Liver (tissue), 9 donors: ENCODE data around the gene PSMB7. TPM values are rescaled to one million over a fixed set of nuclear protein-coding genes. Genes with fewer than 3 reads are reported as not detected.

Experiments used
- DNase-seq: peaks from one replicate; pipeline ENCODE4 v3.0.0-alpha.2; 2017; ENCODE audit warnings: low spot score
- H3K27ac ChIP-seq, 2 donors: one replicate each; pipeline ENCODE4 v1.7.0; 2013; ENCODE audit warnings: inconsistent platforms in 2 of 2, low read length in 2 of 2, control low read depth in 1 of 2, low read depth in 1 of 2, mild to moderate bottlenecking in 1 of 2
- H3K27me3 ChIP-seq, 4 donors: one replicate each; pipeline versions ENCODE4 v1.6.1 to v1.7.0; 2013; ENCODE audit warnings: low read length in 3 of 4, inconsistent platforms in 1 of 4, mild to moderate bottlenecking in 1 of 4, moderate library complexity in 1 of 4; ENCODE audit not compliant: control insufficient read depth in 4 of 4, insufficient read depth in 4 of 4
- H3K36me3 ChIP-seq, 4 donors: one replicate each; pipeline versions ENCODE4 v1.6.1 to v1.7.0; 2013; ENCODE audit warnings: low read length in 3 of 4, mild to moderate bottlenecking in 3 of 4, low read depth in 1 of 4, moderate library complexity in 1 of 4; ENCODE audit not compliant: control insufficient read depth in 4 of 4, insufficient read depth in 3 of 4
- H3K4me1 ChIP-seq, 4 donors: one replicate each; pipeline versions ENCODE4 v1.6.1 to v1.7.0; 2013; ENCODE audit warnings: low read length in 3 of 4, mild to moderate bottlenecking in 3 of 4, moderate library complexity in 1 of 4; ENCODE audit not compliant: control insufficient read depth in 4 of 4, insufficient read depth in 4 of 4
- H3K4me3 ChIP-seq, 3 donors: one replicate each; pipeline versions ENCODE4 v1.6.1 to v1.7.0; 2013; ENCODE audit warnings: low read length in 3 of 3, control low read depth in 1 of 3, low read depth in 1 of 3, mild to moderate bottlenecking in 1 of 3
- H3K9ac ChIP-seq, 2 donors: one replicate each; pipeline ENCODE4 v1.7.0; 2013; ENCODE audit warnings: low read length in 2 of 2, mild to moderate bottlenecking in 2 of 2, moderate library complexity in 2 of 2, control low read depth in 1 of 2, low read depth in 1 of 2
- H3K9me3 ChIP-seq, 4 donors: one replicate each; pipeline versions ENCODE4 v1.6.1 to v1.7.0; 2013; ENCODE audit warnings: low read length in 3 of 4; ENCODE audit not compliant: control insufficient read depth in 4 of 4
- ATF3 ChIP-seq: IDR thresholded peaks from 2 replicates; pipeline ENCODE4 v1.6.1; 2016; ENCODE audit warnings: antibody characterized with exemption
- EGR1 ChIP-seq, 2 donors: IDR thresholded peaks; 2 replicates each; pipeline ENCODE4 v1.6.1; 2016 to 2018; ENCODE audit warnings: antibody characterized with exemption in 2 of 2, low read depth in 2 of 2
- FOXA1 ChIP-seq: IDR thresholded peaks from 2 replicates; pipeline ENCODE4 v1.6.1; 2016; ENCODE audit warnings: antibody characterized with exemption
- FOXA2 ChIP-seq: IDR thresholded peaks from 2 replicates; pipeline ENCODE4 v1.6.1; 2016; ENCODE audit warnings: antibody characterized with exemption
- GABPA ChIP-seq, 2 donors: IDR thresholded peaks in 1 of 2; conservative IDR thresholded peaks in 1 of 2; 2 replicates each; pipeline ENCODE4 v1.6.1; 2016; ENCODE audit warnings: antibody characterized with exemption in 2 of 2, mild to moderate bottlenecking in 1 of 2, moderate library complexity in 1 of 2
- HNF4A ChIP-seq, 2 donors: conservative IDR thresholded peaks; 2 replicates each; pipeline ENCODE4 v1.6.1; 2016; ENCODE audit warnings: antibody characterized with exemption in 2 of 2, mild to moderate bottlenecking in 2 of 2
- HNF4G ChIP-seq: IDR thresholded peaks from 2 replicates; pipeline ENCODE4 v1.6.1; 2016; ENCODE audit warnings: antibody characterized with exemption
- JUND ChIP-seq, 2 donors: IDR thresholded peaks; 2 replicates each; pipeline ENCODE4 v1.6.1; 2016; ENCODE audit warnings: antibody characterized with exemption in 2 of 2
- MAX ChIP-seq: IDR thresholded peaks from 2 replicates; pipeline ENCODE4 v1.6.1; 2016; ENCODE audit warnings: antibody characterized with exemption
- NR2F2 ChIP-seq: IDR thresholded peaks from 2 replicates; pipeline ENCODE4 v1.6.1; 2016; ENCODE audit warnings: antibody characterized with exemption
- RAD21 ChIP-seq, 2 donors: IDR thresholded peaks; 2 replicates each; pipeline ENCODE4 v1.6.1; 2016; ENCODE audit warnings: antibody characterized with exemption in 2 of 2, mild to moderate bottlenecking in 2 of 2
- RXRA ChIP-seq, 2 donors: IDR thresholded peaks; 2 replicates each; pipeline ENCODE4 v1.6.1; 2017 to 2018; ENCODE audit warnings: antibody characterized with exemption in 2 of 2, mild to moderate bottlenecking in 1 of 2
- SP1 ChIP-seq: IDR thresholded peaks from 2 replicates; pipeline ENCODE4 v1.6.1; 2018; ENCODE audit warnings: antibody characterized with exemption, mild to moderate bottlenecking
- TAF1 ChIP-seq: conservative IDR thresholded peaks from 2 replicates; pipeline ENCODE4 v1.6.1; 2016; ENCODE audit warnings: antibody characterized with exemption, mild to moderate bottlenecking
- YY1 ChIP-seq: IDR thresholded peaks from 2 replicates; pipeline ENCODE4 v1.6.1; 2016; ENCODE audit warnings: antibody characterized with exemption, mild to moderate bottlenecking
- ZBTB33 ChIP-seq: IDR thresholded peaks from 2 replicates; pipeline ENCODE4 v1.6.1; 2016; ENCODE audit warnings: antibody characterized with exemption
- WGBS: extraction: QIAGEN DNeasy Blood & Tissue Kit; methylation state at CpG from one replicate; pipeline ENCODE4 v1.1.7; 2013; 5-methylcytosine and 5-hydroxymethylcytosine counted together
- polyA plus RNA-seq, 2 donors: library from polyadenylated mRNA; stranded (reverse) in 1 of 2; unstranded in 1 of 2; fragments of 200-250 nt in 1 of 2; fragments of >200 nt in 1 of 2; fragmentation: Nextera tagmentation in 1 of 2; extraction: Ambion mirVana in 1 of 2; gene quantifications; one replicate each; pipeline versions ENCODE4 v1.2.1 to v1.2.3, GENCODE V29; 2013 to 2015
- total RNA-seq, 2 donors: library from RNA; depleted of rRNA; stranded (reverse); fragments of >200 nt; gene quantifications; one replicate each; pipeline ENCODE4 v1.2.3, GENCODE V29; 2014
- TF ChIP-seq, protein P1 (sequence below): fragments of 150-350 bp; IDR thresholded peaks from 2 replicates; pipeline ENCODE4 v1.5.1; 2017; ENCODE audit warnings: improper control_type of control experiment, low read depth, low read length; ENCODE audit not compliant: missing input control
- TF ChIP-seq, protein P2 (sequence below): IDR thresholded peaks from 2 replicates; pipeline ENCODE4 v1.6.1; 2016; ENCODE audit warnings: antibody characterized with exemption, mild to moderate bottlenecking
- donor health status: healthy.
- donor health status: healthy.
- donor health status: healthy.
- donor health status: healthy.
- donor health status: healthy.

Gene PSMB7
- total and polyA plus RNA-seq, 4 donors = 90.9 to 183 (median 134) TPM

DNA sequence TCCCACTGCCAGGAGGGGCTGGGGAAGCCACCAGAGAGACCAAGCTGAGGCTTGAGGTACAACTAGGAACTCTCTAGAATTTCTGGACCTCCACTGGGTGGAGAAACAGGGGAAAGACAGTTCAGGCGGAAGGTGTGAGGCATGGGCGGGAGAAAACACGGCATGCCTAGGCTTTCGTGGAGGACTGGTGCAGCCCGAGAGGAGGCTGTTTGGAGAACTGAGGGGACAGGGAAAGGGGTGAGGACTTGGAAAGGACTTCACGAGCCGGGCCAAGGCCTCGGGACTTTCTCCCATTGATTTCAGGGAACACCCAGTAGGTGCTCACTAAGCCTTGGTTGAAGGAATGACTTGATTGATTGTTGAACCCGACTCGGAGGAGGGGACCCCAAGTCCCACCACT, 25.5 kb upstream of the PSMB7 start:
- no peaks in the 10 kb centered on the region for H3K36me3 ChIP-seq
- DNase-seq = no peak

GRCh38 chr9:124439686-124440243, 24.5 kb upstream of the PSMB7 start:
- Histone ChIP-seq H3K27me3 (no peaks in the 10 kb centered on the region), H3K9me3 (no peaks in the 10 kb centered on the region), H3K4me1 (no peaks in the 10 kb centered on the region), H3K27ac (no peak overlapping the region), H3K9ac (no peak overlapping the region), H3K4me3 (no peak overlapping the region), H3K36me3 (no peaks in the 10 kb centered on the region)
- DNase-seq = no peak
- no peak for TF ChIP-seq MAX
- TF ChIP-seq NR2F2 = no peak
- no peak for TF ChIP-seq FOXA1
- no peak for TF ChIP-seq SP1
- TF ChIP-seq RXRA (IDR thresholded peaks at IDR 0.05) = no peak
- no peak for TF ChIP-seq TAF1
- no peak for TF ChIP-seq HNF4G
- no peak for TF ChIP-seq HNF4A (conservative IDR thresholded peaks at IDR 0.05)
- TF ChIP-seq, protein P1, sequence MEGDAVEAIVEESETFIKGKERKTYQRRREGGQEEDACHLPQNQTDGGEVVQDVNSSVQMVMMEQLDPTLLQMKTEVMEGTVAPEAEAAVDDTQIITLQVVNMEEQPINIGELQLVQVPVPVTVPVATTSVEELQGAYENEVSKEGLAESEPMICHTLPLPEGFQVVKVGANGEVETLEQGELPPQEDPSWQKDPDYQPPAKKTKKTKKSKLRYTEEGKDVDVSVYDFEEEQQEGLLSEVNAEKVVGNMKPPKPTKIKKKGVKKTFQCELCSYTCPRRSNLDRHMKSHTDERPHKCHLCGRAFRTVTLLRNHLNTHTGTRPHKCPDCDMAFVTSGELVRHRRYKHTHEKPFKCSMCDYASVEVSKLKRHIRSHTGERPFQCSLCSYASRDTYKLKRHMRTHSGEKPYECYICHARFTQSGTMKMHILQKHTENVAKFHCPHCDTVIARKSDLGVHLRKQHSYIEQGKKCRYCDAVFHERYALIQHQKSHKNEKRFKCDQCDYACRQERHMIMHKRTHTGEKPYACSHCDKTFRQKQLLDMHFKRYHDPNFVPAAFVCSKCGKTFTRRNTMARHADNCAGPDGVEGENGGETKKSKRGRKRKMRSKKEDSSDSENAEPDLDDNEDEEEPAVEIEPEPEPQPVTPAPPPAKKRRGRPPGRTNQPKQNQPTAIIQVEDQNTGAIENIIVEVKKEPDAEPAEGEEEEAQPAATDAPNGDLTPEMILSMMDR = no peak
- no peak for TF ChIP-seq JUND (IDR thresholded peaks at IDR 0.05)
- no peak for TF ChIP-seq ZBTB33
- no peak for TF ChIP-seq ATF3
- no peak for TF ChIP-seq EGR1 (IDR thresholded peaks at IDR 0.05; ENCODE audit: low read depth in 2 of 2)
- TF ChIP-seq FOXA2 = no peak
- no peak for TF ChIP-seq GABPA (IDR thresholded peaks at IDR 0.05 in 1 of 2, conservative IDR thresholded peaks at IDR 0.05 in 1 of 2)
- TF ChIP-seq, protein P2, sequence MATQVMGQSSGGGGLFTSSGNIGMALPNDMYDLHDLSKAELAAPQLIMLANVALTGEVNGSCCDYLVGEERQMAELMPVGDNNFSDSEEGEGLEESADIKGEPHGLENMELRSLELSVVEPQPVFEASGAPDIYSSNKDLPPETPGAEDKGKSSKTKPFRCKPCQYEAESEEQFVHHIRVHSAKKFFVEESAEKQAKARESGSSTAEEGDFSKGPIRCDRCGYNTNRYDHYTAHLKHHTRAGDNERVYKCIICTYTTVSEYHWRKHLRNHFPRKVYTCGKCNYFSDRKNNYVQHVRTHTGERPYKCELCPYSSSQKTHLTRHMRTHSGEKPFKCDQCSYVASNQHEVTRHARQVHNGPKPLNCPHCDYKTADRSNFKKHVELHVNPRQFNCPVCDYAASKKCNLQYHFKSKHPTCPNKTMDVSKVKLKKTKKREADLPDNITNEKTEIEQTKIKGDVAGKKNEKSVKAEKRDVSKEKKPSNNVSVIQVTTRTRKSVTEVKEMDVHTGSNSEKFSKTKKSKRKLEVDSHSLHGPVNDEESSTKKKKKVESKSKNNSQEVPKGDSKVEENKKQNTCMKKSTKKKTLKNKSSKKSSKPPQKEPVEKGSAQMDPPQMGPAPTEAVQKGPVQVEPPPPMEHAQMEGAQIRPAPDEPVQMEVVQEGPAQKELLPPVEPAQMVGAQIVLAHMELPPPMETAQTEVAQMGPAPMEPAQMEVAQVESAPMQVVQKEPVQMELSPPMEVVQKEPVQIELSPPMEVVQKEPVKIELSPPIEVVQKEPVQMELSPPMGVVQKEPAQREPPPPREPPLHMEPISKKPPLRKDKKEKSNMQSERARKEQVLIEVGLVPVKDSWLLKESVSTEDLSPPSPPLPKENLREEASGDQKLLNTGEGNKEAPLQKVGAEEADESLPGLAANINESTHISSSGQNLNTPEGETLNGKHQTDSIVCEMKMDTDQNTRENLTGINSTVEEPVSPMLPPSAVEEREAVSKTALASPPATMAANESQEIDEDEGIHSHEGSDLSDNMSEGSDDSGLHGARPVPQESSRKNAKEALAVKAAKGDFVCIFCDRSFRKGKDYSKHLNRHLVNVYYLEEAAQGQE = no peak
- TF ChIP-seq YY1 = no peak
- no peak for TF ChIP-seq RAD21 (IDR thresholded peaks at IDR 0.05)
- 97% methylated on average over 6 of the region's 6 CpGs for WGBS

More for the DNA sequence above, 25.5 kb upstream of the PSMB7 start:
- Histone ChIP-seq H3K27ac (no peak overlapping the region), H3K9ac (no peak overlapping the region), H3K4me3 (no peak overlapping the region), H3K4me1 (no peaks in the 10 kb centered on the region), H3K27me3 (no peaks in the 10 kb centered on the region), H3K9me3 (no peaks in the 10 kb centered on the region)
- WGBS = 77% methylated on average over 10 of the region's 10 CpGs
- TF ChIP-seq, protein P1 = no peak
- TF ChIP-seq JUND (IDR thresholded peaks at IDR 0.05) (no peak), GABPA (IDR thresholded peaks at IDR 0.05 in 1 of 2, conservative IDR thresholded peaks at IDR 0.05 in 1 of 2) (no peak)
